ENCODE results near the gene SUSD2.

- TF ChIP-seq KDM1A (IDR thresholded peaks at IDR 0.05; ENCODE audit: borderline replicate concordance, low read length) (no peak), RFX5 (IDR thresholded peaks at IDR 0.05; ENCODE audit: borderline replicate concordance, low read depth, low read length) (no peak), HDAC2 (IDR thresholded peaks at IDR 0.05; ENCODE audit: borderline replicate concordance in 1 of 2, low read depth in 2 of 2, low read length in 2 of 2) (no peak), CHD2 (IDR thresholded peaks at IDR 0.05; ENCODE audit: low read length) (no peak), RAD21 (IDR thresholded peaks at IDR 0.05 in 1 of 2, conservative IDR thresholded peaks at IDR 0.05 in 1 of 2; ENCODE audit: low read depth in 2 of 2, low read length in 2 of 2) (no peak), TAF1 (IDR thresholded peaks at IDR 0.05; ENCODE audit: low read depth, low read length) (no peak), CTBP2 (IDR thresholded peaks at IDR 0.05; ENCODE audit: borderline replicate concordance, insufficient read depth, insufficient read length, low read length) (no peak), RXRA (IDR thresholded peaks at IDR 0.05; ENCODE audit: insufficient read depth, low read depth, low read length) (no peak), EGR1 (IDR thresholded peaks at IDR 0.05; ENCODE audit: borderline replicate concordance, low read depth, low read length) (no peak)
- TF ChIP-seq, protein P1, sequence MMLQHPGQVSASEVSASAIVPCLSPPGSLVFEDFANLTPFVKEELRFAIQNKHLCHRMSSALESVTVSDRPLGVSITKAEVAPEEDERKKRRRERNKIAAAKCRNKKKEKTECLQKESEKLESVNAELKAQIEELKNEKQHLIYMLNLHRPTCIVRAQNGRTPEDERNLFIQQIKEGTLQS (IDR thresholded peaks at IDR 0.05; ENCODE audit: insufficient read depth, low read depth, low read length) = no peak
These were observed 44.7 kb downstream of the SUSD2 start for GRCh38 chr22:24225951-24226350.
